ENCODE results near the gene TXNDC17.
"Not testable (repeated sequence)": the region's sequence is repeated elsewhere in the genome, so short reads cannot be mapped to it uniquely, and the experiment has no call there.

TXNDC17 gene

GRCh38 chr17:6657633-6658287, 16.9 kb downstream of the TXNDC17 start:
- DNase-seq (ENCODE audit: extremely low spot score) = no peak
- ChIA-PET POLR2A (no interaction called here), CTCF (no interaction called here)
- no peak for TF ChIP-seq HDGF (IDR thresholded peaks at IDR 0.05; ENCODE audit: borderline replicate concordance)
- TF ChIP-seq FOXK2 (IDR thresholded peaks at IDR 0.05) = no peak
- no peak for TF ChIP-seq FOXA1 (IDR thresholded peaks at IDR 0.05)
- no peak for TF ChIP-seq TARDBP (IDR thresholded peaks at IDR 0.05)
- no peak for TF ChIP-seq FOXM1 (IDR thresholded peaks at IDR 0.05; ENCODE audit: borderline replicate concordance)
- TF ChIP-seq PKNOX1 (IDR thresholded peaks at IDR 0.05) = no peak
- TF ChIP-seq NFRKB (IDR thresholded peaks at IDR 0.05) = no peak
- TF ChIP-seq ELF4 (IDR thresholded peaks at IDR 0.05) = no peak
- no peak for TF ChIP-seq ZNF384 (IDR thresholded peaks at IDR 0.05)

- CTCF ChIA-PET; DNase-seq (ENCODE audit: extremely low spot score); POLR2A ChIA-PET: not testable (repeated sequence)
Measured at GRCh38 chr17:6658411-6658810, 17.6 kb downstream of the TXNDC17 start.

- ChIA-PET POLR2A (no interaction called here), CTCF (no interaction called here)
- TF ChIP-seq HDGF (IDR thresholded peaks at IDR 0.05; ENCODE audit: borderline replicate concordance) (no peak), TARDBP (IDR thresholded peaks at IDR 0.05) (no peak), BHLHE40 (IDR thresholded peaks at IDR 0.05; ENCODE audit: borderline replicate concordance) (no peak), LEF1 (IDR thresholded peaks at IDR 0.05; ENCODE audit: borderline replicate concordance) (no peak), FOXM1 (IDR thresholded peaks at IDR 0.05; ENCODE audit: borderline replicate concordance) (no peak), NFRKB (IDR thresholded peaks at IDR 0.05) (no peak), ELF4 (IDR thresholded peaks at IDR 0.05) (no peak), CTBP1 (IDR thresholded peaks at IDR 0.05; ENCODE audit: borderline replicate concordance) (no peak), L3MBTL2 (conservative IDR thresholded peaks at IDR 0.05) (no peak), ZNF384 (IDR thresholded peaks at IDR 0.05) (no peak), PKNOX1 (IDR thresholded peaks at IDR 0.05) (no peak), FOXK2 (IDR thresholded peaks at IDR 0.05) (no peak), ARNT (IDR thresholded peaks at IDR 0.05) (no peak), SP1 (IDR thresholded peaks at IDR 0.05) (no peak), FOXA1 (IDR thresholded peaks at IDR 0.05) (no peak), SUZ12 (IDR thresholded peaks at IDR 0.05) (no peak)
- no peak for DNase-seq (ENCODE audit: extremely low spot score)
Measured at GRCh38 chr17:6660101-6660500, 19.2 kb downstream of the TXNDC17 start.

GRCh38 chr17:6660805-6661463, 20.1 kb downstream of the TXNDC17 start:
- ChIA-PET CTCF (no interaction called here), POLR2A (interaction anchor here (1.4 kb wide), 1 partner anchor 10 kb away, joined by 6 read pairs; the partner anchor contains the start of genes C17orf100 and MED31)
- no peak for DNase-seq (ENCODE audit: extremely low spot score)
- TF ChIP-seq HDGF (IDR thresholded peaks at IDR 0.05; ENCODE audit: borderline replicate concordance) = no peak
- TF ChIP-seq ELF4 (IDR thresholded peaks at IDR 0.05) = no peak
- TF ChIP-seq SP1 (IDR thresholded peaks at IDR 0.05) = no peak
- no peak for TF ChIP-seq SUZ12 (IDR thresholded peaks at IDR 0.05)
- TF ChIP-seq ARNT (IDR thresholded peaks at IDR 0.05) = no peak
- no peak for TF ChIP-seq L3MBTL2 (conservative IDR thresholded peaks at IDR 0.05)

GRCh38 chr17:6661464-6661848, 20.6 kb downstream of the TXNDC17 start:
- ChIA-PET POLR2A (interaction anchor here (1.4 kb wide), 1 partner anchor 10 kb away, joined by 6 read pairs; the partner anchor contains the start of genes C17orf100 and MED31), CTCF (no interaction called here)
- no peak for TF ChIP-seq FOXM1 (IDR thresholded peaks at IDR 0.05; ENCODE audit: borderline replicate concordance)
- TF ChIP-seq NFRKB (IDR thresholded peaks at IDR 0.05) = no peak
- TF ChIP-seq L3MBTL2 (conservative IDR thresholded peaks at IDR 0.05) = no peak
- no peak for TF ChIP-seq FOXA1 (IDR thresholded peaks at IDR 0.05)
- no peak for TF ChIP-seq FOXK2 (IDR thresholded peaks at IDR 0.05)
- no peak for TF ChIP-seq PKNOX1 (IDR thresholded peaks at IDR 0.05)
- no peak for TF ChIP-seq CTBP1 (IDR thresholded peaks at IDR 0.05; ENCODE audit: borderline replicate concordance)
- DNase-seq (ENCODE audit: extremely low spot score) = no peak

GRCh38 chr17:6663200-6663599, 22.3 kb downstream of the TXNDC17 start:
- DNase-seq (ENCODE audit: extremely low spot score); POLR2A ChIA-PET; CTCF ChIA-PET: not testable (repeated sequence)

- no peak for TF ChIP-seq ARNT (IDR thresholded peaks at IDR 0.05)
- no peak for TF ChIP-seq LEF1 (IDR thresholded peaks at IDR 0.05; ENCODE audit: borderline replicate concordance)
- no peak for TF ChIP-seq SUZ12 (IDR thresholded peaks at IDR 0.05)
- TF ChIP-seq FOXA1 (IDR thresholded peaks at IDR 0.05) = no peak
- no peak for TF ChIP-seq FOXK2 (IDR thresholded peaks at IDR 0.05)
- ChIA-PET POLR2A (no interaction called here), CTCF (interaction anchor here (0.6 to 2.0 kb wide), 5 partner anchors 174 to 512 kb away, joined by 3 to 5 read pairs (median 3); no protein-coding TSS in a partner anchor)
- peak; percentile 83 for DNase-seq (ENCODE audit: extremely low spot score)
Measured at GRCh38 chr17:6666077-6666521, 25.2 kb downstream of the TXNDC17 start.
